MG63 (cell line): ENCODE results near the gene NOP53. TPM values are rescaled to one million over a fixed set of nuclear protein-coding genes. Genes with fewer than 3 reads are reported as not detected.

Source experiments
- DNase-seq: peaks from one replicate; pipeline ENCODE4 v3.0.0-alpha.2; 2020
- H3K27me3 ChIP-seq: fragments of 250-450 bp; sonication (Bioruptor Pico); 2 replicates; pipeline ENCODE4 v1.5.1; 2020; ENCODE audit warnings: mild to moderate bottlenecking, moderate library complexity
- H3K36me3 ChIP-seq: fragments of 250-450 bp; sonication (Bioruptor Pico); 2 replicates; pipeline ENCODE4 v1.5.1; 2020; ENCODE audit warnings: mild to moderate bottlenecking, moderate library complexity
- H3K4me3 ChIP-seq: fragments of 250-450 bp; sonication (Bioruptor Pico); 2 replicates; pipeline ENCODE4 v1.5.1; 2020; ENCODE audit warnings: mild to moderate bottlenecking, moderate library complexity
- H3K9me3 ChIP-seq: fragments of 250-450 bp; sonication (Bioruptor Pico); 2 replicates; pipeline ENCODE4 v1.5.1; 2020; ENCODE audit warnings: mild to moderate bottlenecking, moderate library complexity
- total RNA-seq: library from RNA; depleted of rRNA; stranded (reverse); fragments of >200 nt; shearing (Covaris generic); gene quantifications from 2 replicates; pipeline ENCODE4 v1.2.3, GENCODE V29; 2014; ENCODE audit warnings: low replicate concordance; rRNA removed

Gene NOP53
- 428 and 543 TPM in 2 replicates for total RNA-seq

- Histone ChIP-seq H3K36me3 (peaks cover 63% of the 10 kb centered on the region), H3K4me3 (peak within 1 kb of the TSS; percentile 98), H3K27me3 (no peaks in the 10 kb centered on the region), H3K9me3 (no peaks in the 10 kb centered on the region)
- peak; percentile 92 for DNase-seq
These were observed at the start of gene NOP53 for GRCh38 chr19:47745010-47745901. Gene NOP53, plus strand, starts transcription at chr19:47745546. Its CDS starts 14 bp downstream, at chr19:47745560.

GRCh38 chr19:47696635-47697034, 48.7 kb upstream of the NOP53 start:
- DNase-seq, result no peak
- Histone ChIP-seq H3K4me3 (no peak overlapping the region), H3K36me3 (peaks cover 45% of the 10 kb centered on the region), H3K27me3 (no peaks in the 10 kb centered on the region), H3K9me3 (no peaks in the 10 kb centered on the region)

GRCh38 chr19:47697863-47698609, 47.3 kb upstream of the NOP53 start:
- peak; percentile 68 for DNase-seq
- Histone ChIP-seq H3K9me3 (no peaks in the 10 kb centered on the region), H3K27me3 (no peaks in the 10 kb centered on the region), H3K4me3 (no peak overlapping the region), H3K36me3 (peaks cover 36% of the 10 kb centered on the region)

- Histone ChIP-seq H3K27me3 (no peaks in the 10 kb centered on the region), H3K4me3 (no peak overlapping the region), H3K9me3 (no peaks in the 10 kb centered on the region), H3K36me3 (peaks cover 38% of the 10 kb centered on the region)
- no peak for DNase-seq
These were observed 46.6 kb upstream of the NOP53 start for GRCh38 chr19:47698631-47699359.

- Histone ChIP-seq H3K9me3 (no peaks in the 10 kb centered on the region), H3K36me3 (peaks cover 44% of the 10 kb centered on the region), H3K4me3 (no peak overlapping the region), H3K27me3 (no peaks in the 10 kb centered on the region)
- peak; percentile 54 for DNase-seq
These were observed 45.9 kb upstream of the NOP53 start for GRCh38 chr19:47699360-47699917.

GRCh38 chr19:47700934-47701716, 44.2 kb upstream of the NOP53 start:
- H3K4me3 ChIP-seq, result no peak overlapping the region
- H3K36me3 ChIP-seq, result peaks cover 45% of the 10 kb centered on the region
- DNase-seq, result no peak

GRCh38 chr19:47701717-47702552, 43.4 kb upstream of the NOP53 start:
- Histone ChIP-seq H3K36me3 (peaks cover 45% of the 10 kb centered on the region), H3K4me3 (no peak overlapping the region)
- no peak for DNase-seq

More at GRCh38 chr19:47700934-47701716, 44.2 kb upstream of the NOP53 start:
- H3K27me3 ChIP-seq, result no peaks in the 10 kb centered on the region
- H3K9me3 ChIP-seq, result no peaks in the 10 kb centered on the region

GRCh38 chr19:47702671-47703070, 42.7 kb upstream of the NOP53 start:
- no peak for DNase-seq
- no peaks in the 10 kb centered on the region for H3K9me3 ChIP-seq
- no peak overlapping the region for H3K4me3 ChIP-seq
- H3K36me3 ChIP-seq, result peaks cover 41% of the 10 kb centered on the region
- no peaks in the 10 kb centered on the region for H3K27me3 ChIP-seq

More at GRCh38 chr19:47701717-47702552, 43.4 kb upstream of the NOP53 start:
- no peaks in the 10 kb centered on the region for H3K27me3 ChIP-seq
- H3K9me3 ChIP-seq, result no peaks in the 10 kb centered on the region

- Histone ChIP-seq H3K36me3 (peaks cover 40% of the 10 kb centered on the region), H3K4me3 (no peak overlapping the region), H3K9me3 (no peaks in the 10 kb centered on the region), H3K27me3 (no peaks in the 10 kb centered on the region)
- DNase-seq, result no peak
These were observed 42.0 kb upstream of the NOP53 start for GRCh38 chr19:47703301-47703700.

- DNase-seq, result no peak
- Histone ChIP-seq H3K27me3 (no peaks in the 10 kb centered on the region), H3K36me3 (peaks cover 33% of the 10 kb centered on the region), H3K9me3 (no peaks in the 10 kb centered on the region), H3K4me3 (no peak overlapping the region)
These were observed 41.3 kb upstream of the NOP53 start for GRCh38 chr19:47704024-47704423.

- Histone ChIP-seq H3K27me3 (no peaks in the 10 kb centered on the region), H3K9me3 (no peaks in the 10 kb centered on the region), H3K4me3 (no peak overlapping the region), H3K36me3 (peaks cover 26% of the 10 kb centered on the region)
- DNase-seq, result no peak
These were observed 40.7 kb upstream of the NOP53 start for GRCh38 chr19:47704656-47705055.

- Histone ChIP-seq H3K36me3 (peaks cover 10% of the 10 kb centered on the region), H3K27me3 (no peaks in the 10 kb centered on the region), H3K4me3 (no peak overlapping the region), H3K9me3 (no peaks in the 10 kb centered on the region)
- DNase-seq, result peak; percentile 68
These were observed 38.0 kb upstream of the NOP53 start for GRCh38 chr19:47707135-47707925.

- Histone ChIP-seq H3K9me3 (peaks cover 7% of the 10 kb centered on the region; the same call in 1 of the 2 replicates), H3K4me3 (no peak overlapping the region), H3K36me3 (peaks cover 28% of the 10 kb centered on the region), H3K27me3 (no peaks in the 10 kb centered on the region)
- no peak for DNase-seq
These were observed 33.6 kb upstream of the NOP53 start for GRCh38 chr19:47711652-47712242.
